Measurements from ENCODE around the gene PSMA8. TPM values are rescaled to one million over a fixed set of nuclear protein-coding genes. Genes with fewer than 3 reads are reported as not detected.
A peak's percentile ranks its signal among the peaks of the same experiment; 100 is the strongest.

Gene PSMA8
- total RNA-seq, 2 donors from 2014 or later = not detected

GRCh38 chr18:26089293-26090129 is 44.2 kb upstream of the PSMA8 start:
- TF ChIP-seq CTCF (IDR thresholded peaks at IDR 0.05) (no peak), POLR2A (IDR thresholded peaks at IDR 0.05) (no peak)
- peak overlapping the region; percentile 84 to 99 (median 94) for H3K27ac ChIP-seq
- H3K9me3 ChIP-seq = no peaks in the 10 kb centered on the region
- no peak for ATAC-seq
- intact Hi-C loops (cut with DNase I) = no loop called here
- H3K27me3 ChIP-seq = no peaks in the 10 kb centered on the region
- WGBS, 2 donors = 1% methylated on average over 17 to 35 of the region's 35 CpGs
- H3K4me3 ChIP-seq = peak overlapping the region; percentile 92 to 97
- H3K36me3 ChIP-seq (replicated peaks in 1 of 2; ENCODE audit: insufficient read depth in 1 of 2, low read depth in 2 of 2) = peaks cover 0 to 2% of the 10 kb centered on the region in 2 donors
- peak in 1 of 4 donors; percentile 3 for DNase-seq
- H3K4me1 ChIP-seq = peaks cover 16% of the 10 kb centered on the region

GRCh38 chr18:26090130-26091046 is 43.3 kb upstream of the PSMA8 start, which contains the start of gene SS18:
Gene SS18 (minus strand): TSS chr18:26090613. CDS start chr18:26090569, 44 bp downstream.
- H3K27ac ChIP-seq = peak within 1 kb of the TSS; percentile 84 to 99 (median 94)
- H3K36me3 ChIP-seq (replicated peaks in 1 of 2; ENCODE audit: insufficient read depth in 1 of 2, low read depth in 2 of 2) = no peaks in the 10 kb centered on the region
- WGBS, 2 donors = 0% methylated on average over 11 to 85 of the region's 89 CpGs
- TF ChIP-seq POLR2A (IDR thresholded peaks at IDR 0.05) = peak; percentile 58 to 92 (median 83)
- peak in 2 of 7 experiments; percentile 12 to 15 for TF ChIP-seq CTCF (IDR thresholded peaks at IDR 0.05)
- DNase-seq = peak; percentile 87 to 93 (median 91)
- intact Hi-C loops (cut with DNase I) = no loop called here
- peak; percentile 94 for ATAC-seq
- no peaks in the 10 kb centered on the region for H3K27me3 ChIP-seq
- no peaks in the 10 kb centered on the region for H3K9me3 ChIP-seq
- peak within 1 kb of the TSS; percentile 92 to 97 for H3K4me3 ChIP-seq
- peaks cover 16% of the 10 kb centered on the region for H3K4me1 ChIP-seq

- 2 to 3% methylated on average over 29 of the region's 29 CpGs for WGBS, 2 donors
- Histone ChIP-seq H3K4me3 (peak overlapping the region; percentile 92 to 97), H3K9me3 (no peaks in the 10 kb centered on the region), H3K27me3 (no peaks in the 10 kb centered on the region), H3K27ac (peak overlapping the region; percentile 84 to 99 (median 94)), H3K36me3 (replicated peaks in 1 of 2; ENCODE audit: insufficient read depth in 1 of 2, low read depth in 2 of 2) (no peaks in the 10 kb centered on the region), H3K4me1 (peaks cover 16% of the 10 kb centered on the region)
- peak; percentile 29 for ATAC-seq
- DNase-seq = peak; percentile 49 to 63 (median 56)
- TF ChIP-seq POLR2A (IDR thresholded peaks at IDR 0.05) (no peak), CTCF (IDR thresholded peaks at IDR 0.05) (no peak)
- intact Hi-C loops (cut with DNase I) = no loop called here
Observed at GRCh38 chr18:26091047-26091630, 42.5 kb upstream of the PSMA8 start.

- ATAC-seq = no peak
- TF ChIP-seq POLR2A (IDR thresholded peaks at IDR 0.05) (no peak), CTCF (IDR thresholded peaks at IDR 0.05) (no peak)
- H3K4me3 ChIP-seq = no peak overlapping the region
- intact Hi-C loops (cut with DNase I) = no loop called here
- WGBS, 2 donors = 10 to 90% methylated on average over 1 of the region's 1 CpG
- no peak overlapping the region for H3K27ac ChIP-seq
- no peaks in the 10 kb centered on the region for H3K4me1 ChIP-seq
- DNase-seq = no peak
- no peaks in the 10 kb centered on the region for H3K27me3 ChIP-seq
- H3K36me3 ChIP-seq (replicated peaks in 1 of 2; ENCODE audit: insufficient read depth in 1 of 2, low read depth in 2 of 2) = no peaks in the 10 kb centered on the region
- H3K9me3 ChIP-seq = no peaks in the 10 kb centered on the region
Observed at GRCh38 chr18:26096852-26097251, 36.8 kb upstream of the PSMA8 start.

All from body of pancreas (tissue), 4 donors.